Fibroblast of lung (primary cell): ENCODE results near the gene MAL. TPM values are rescaled to one million over a fixed set of nuclear protein-coding genes. Genes with fewer than 3 reads are reported as not detected.

ENCODE experiments used
- DNase-seq, 2 donors: peaks; one replicate each; pipeline versions ENCODE4 v3.0.0 to v3.0.0-alpha.2; 2010; ENCODE audit warnings: low read depth in 2 of 2
- H2AFZ ChIP-seq: 2 replicates; pipeline ENCODE4 v1.5.1; 2012; ENCODE audit warnings: low read length, control low read depth, inconsistent platforms
- H3K27ac ChIP-seq: 2 replicates; pipeline ENCODE4 v1.5.1; 2011; ENCODE audit warnings: low read length, control low read depth; ENCODE audit not compliant: insufficient read depth
- H3K27me3 ChIP-seq: 2 replicates; pipeline ENCODE4 v1.5.1; 2011; ENCODE audit warnings: mild to moderate bottlenecking, low read length; ENCODE audit not compliant: control insufficient read depth, insufficient read depth
- H3K36me3 ChIP-seq: 2 replicates; pipeline ENCODE4 v1.5.1; 2011; ENCODE audit warnings: low read length; ENCODE audit not compliant: control insufficient read depth, insufficient read depth
- H3K4me1 ChIP-seq: 2 replicates; pipeline ENCODE4 v1.5.1; 2011; ENCODE audit warnings: low read length; ENCODE audit not compliant: control insufficient read depth, insufficient read depth; ENCODE audit errors: extremely low read depth
- H3K4me2 ChIP-seq: 2 replicates; pipeline ENCODE4 v1.5.1; 2011; ENCODE audit warnings: low read length, control low read depth; ENCODE audit not compliant: insufficient read depth; ENCODE audit errors: extremely low read depth
- H3K4me3 ChIP-seq, 4 experiments: fragments of 200-600 bp in 1 of 4; sonication (generic) in 1 of 4; replicated peaks in 1 of 4; 2 replicates each; pipeline ENCODE4 v1.5.1; 2011 to 2016; ENCODE audit warnings: low read length in 4 of 4, low read depth in 3 of 4, mild to moderate bottlenecking in 3 of 4, control low read depth in 2 of 4, inconsistent platforms in 1 of 4, mixed read lengths in 1 of 4; ENCODE audit not compliant: insufficient read depth in 1 of 4; ENCODE audit errors: control extremely low read depth in 1 of 4
- H3K79me2 ChIP-seq: 2 replicates; pipeline ENCODE4 v1.5.1; 2012; ENCODE audit warnings: mild to moderate bottlenecking, low read length, inconsistent platforms; ENCODE audit not compliant: control insufficient read depth, insufficient read depth
- H3K9ac ChIP-seq: 2 replicates; pipeline ENCODE4 v1.5.1; 2011; ENCODE audit warnings: mild to moderate bottlenecking, low read length, control low read depth; ENCODE audit not compliant: insufficient read depth
- H3K9me3 ChIP-seq: 2 replicates; pipeline ENCODE4 v1.5.1; 2012; ENCODE audit warnings: low read depth, low read length; ENCODE audit not compliant: control insufficient read depth, insufficient read depth
- H4K20me1 ChIP-seq: 2 replicates; pipeline ENCODE4 v1.5.1; 2011; ENCODE audit warnings: low read length; ENCODE audit not compliant: control insufficient read depth, insufficient read depth; ENCODE audit errors: extremely low read depth
- CTCF ChIP-seq, 2 donors: IDR thresholded peaks in 1 of 2; conservative IDR thresholded peaks in 1 of 2; 1 replicate in 1 of 2; 2 replicates in 1 of 2; pipeline ENCODE4 v1.5.1; 2011 to 2012; ENCODE audit warnings: low read length in 2 of 2, control low read depth in 1 of 2, inconsistent platforms in 1 of 2, low read depth in 1 of 2, mild to moderate bottlenecking in 1 of 2
- EZH2 ChIP-seq: IDR thresholded peaks from 2 replicates; pipeline ENCODE4 v1.5.1; 2012; ENCODE audit warnings: low read length, control low read depth, mild to moderate bottlenecking; ENCODE audit errors: missing control alignments
- polyA plus RNA-seq, 2 donors: library from polyadenylated mRNA; depleted of rRNA in 1 of 2; stranded (reverse) in 1 of 2; unstranded in 1 of 2; fragments of >200 nt; gene quantifications; 2 replicates each; pipeline ENCODE4 v1.2.1, GENCODE V29; 2011 to 2012; ENCODE audit warnings: missing spikeins in 1 of 2
- total RNA-seq: library from RNA; depleted of rRNA; stranded (reverse); fragments of >200 nt; gene quantifications from 2 replicates; pipeline ENCODE4 v1.2.1, GENCODE V29; 2014

MAL gene
- total and polyA plus RNA-seq, 2 donors (not counting 1 experiment from before 2014, with no cell fraction given): not detected

- Histone ChIP-seq H4K20me1 (no peaks in the 10 kb centered on the region), H3K4me1 (no peaks in the 10 kb centered on the region), H3K27ac (no peak overlapping the region), H3K4me3 (no peak overlapping the region), H3K4me2 (no peak overlapping the region), H3K27me3 (peaks cover 11% of the 10 kb centered on the region), H3K9me3 (no peaks in the 10 kb centered on the region), H3K79me2 (no peaks in the 10 kb centered on the region), H2AFZ (no peak overlapping the region), H3K9ac (no peak overlapping the region), H3K36me3 (no peaks in the 10 kb centered on the region)
- TF ChIP-seq EZH2: no peak
- TF ChIP-seq CTCF (conservative IDR thresholded peaks at IDR 0.05 in 1 of 2, IDR thresholded peaks at IDR 0.05 in 1 of 2; ENCODE audit: low read depth in 1 of 2, low read length in 2 of 2): no peak
- no peak for DNase-seq
These were observed 50.1 kb downstream of the MAL start for GRCh38 chr2:95075440-95076132.

GRCh38 chr2:95076705-95077529 lies 51.4 kb downstream of the MAL start:
- Histone ChIP-seq H3K27ac (no peak overlapping the region), H3K4me1 (no peaks in the 10 kb centered on the region), H3K79me2 (no peaks in the 10 kb centered on the region), H3K9me3 (no peaks in the 10 kb centered on the region), H3K36me3 (no peaks in the 10 kb centered on the region), H2AFZ (peak overlapping the region; percentile 69), H3K4me2 (peak overlapping the region; percentile 95), H3K9ac (no peak overlapping the region), H3K27me3 (peaks cover 11% of the 10 kb centered on the region), H4K20me1 (no peaks in the 10 kb centered on the region), H3K4me3 (peak overlapping the region; percentile 33 to 53 (median 38))
- no peak for TF ChIP-seq EZH2
- TF ChIP-seq CTCF (conservative IDR thresholded peaks at IDR 0.05 in 1 of 2, IDR thresholded peaks at IDR 0.05 in 1 of 2; ENCODE audit: low read depth in 1 of 2, low read length in 2 of 2): peak; percentile 79 to 90
- peak; percentile 36 for DNase-seq

GRCh38 chr2:95077530-95077825 lies 52.0 kb downstream of the MAL start:
- no peaks in the 10 kb centered on the region for H3K79me2 ChIP-seq
- no peaks in the 10 kb centered on the region for H4K20me1 ChIP-seq
- H2AFZ ChIP-seq: no peak overlapping the region
- DNase-seq: peak in 1 of 2 donors; percentile 23
- no peak overlapping the region for H3K4me2 ChIP-seq
- H3K9ac ChIP-seq: no peak overlapping the region
- H3K27ac ChIP-seq: no peak overlapping the region
- no peaks in the 10 kb centered on the region for H3K36me3 ChIP-seq
- H3K9me3 ChIP-seq: no peaks in the 10 kb centered on the region
- no peaks in the 10 kb centered on the region for H3K4me1 ChIP-seq
- no peak overlapping the region for H3K4me3 ChIP-seq
- H3K27me3 ChIP-seq: peaks cover 11% of the 10 kb centered on the region
- TF ChIP-seq EZH2: no peak
- TF ChIP-seq CTCF (conservative IDR thresholded peaks at IDR 0.05 in 1 of 2, IDR thresholded peaks at IDR 0.05 in 1 of 2; ENCODE audit: low read depth in 1 of 2, low read length in 2 of 2): peak in 1 of 2 donors; percentile 21
